Motor neuron (in vitro differentiated cells): ENCODE data around the gene UBE2E2. TPM values are rescaled to one million over a fixed set of nuclear protein-coding genes. Genes with fewer than 3 reads are reported as not detected.

Experiments
- ATAC-seq, 8 experiments: fragments of 200-7000 bp; cut with Tn5 transposase; replicated peaks in 6 of 8; 2 replicates each; pipeline ENCODE4 v1.8.0; 2021; ENCODE audit warnings: mild to moderate bottlenecking in 8 of 8, moderate library complexity in 8 of 8
- H3K27ac ChIP-seq, 2 donors: fragments of 250-450 bp; sonication (Bioruptor Pico); 2 replicates each; pipeline ENCODE4 v1.9.0; 2021; ENCODE audit warnings: antibody characterized with exemption in 2 of 2, mild to moderate bottlenecking in 2 of 2, moderate library complexity in 1 of 2
- H3K4me1 ChIP-seq, 2 donors: fragments of 250-450 bp; sonication (Bioruptor Pico); replicated peaks in 1 of 2; 2 replicates each; pipeline ENCODE4 v1.6.1; 2021; ENCODE audit warnings: antibody characterized with exemption in 2 of 2, mild to moderate bottlenecking in 2 of 2, moderate library complexity in 1 of 2
- H3K4me3 ChIP-seq, 5 donors: fragments of 250-450 bp; sonication (Bioruptor Pico); 2 replicates each; pipeline ENCODE4 v1.9.0; 2021; ENCODE audit warnings: antibody characterized with exemption in 5 of 5, mild to moderate bottlenecking in 5 of 5, moderate library complexity in 4 of 5
- WGBS, 10 experiments: fragments of 450-650 bp; shearing (Covaris generic); methylation state at CpG; one replicate each; pipeline ENCODE4 v1.0.0; 2022; 5-methylcytosine and 5-hydroxymethylcytosine counted together
- in situ Hi-C, 9 experiments: fragments of 400-800 bp; cut with MboI; loops; one replicate each; pipeline ENCODE4 v1.15.0; 2021; ENCODE audit warnings: low sequenced_read_pairs in 9 of 9, low pct_unique_long_range_greater_than_20kb in 2 of 9; ENCODE audit not compliant: unreplicated experiment in 9 of 9
- total RNA-seq, 8 experiments: library from RNA; unstranded; fragments of 300-600 nt; gene quantifications; 2 replicates each; pipeline versions ENCODE4 v1.2.3 to v1.2.4, GENCODE V29; 2022

Gene UBE2E2
- total RNA-seq, 8 experiments from 2014 or later, result 21.8 to 56.8 (median 46.5) TPM

GRCh38 chr3:23549148-23549910 is 346.2 kb downstream of the UBE2E2 start:
- H3K4me1 ChIP-seq, result no peaks in the 10 kb centered on the region
- 83 to 100% (median 95%) methylated on average over 1 to 7 of the region's 8 CpGs; no CpG with 5 or more reads in 1 of the 10 experiments for WGBS, 10 experiments
- ATAC-seq, result no peak

GRCh38 chr3:23550402-23550801 is 347.3 kb downstream of the UBE2E2 start:
- no peak for ATAC-seq
- H3K27ac ChIP-seq, result no peak overlapping the region
- 100% methylated on average over 1 of the region's 1 CpG; no CpG with 5 or more reads in 2 of the 10 experiments for WGBS, 10 experiments
- no peaks in the 10 kb centered on the region for H3K4me1 ChIP-seq
- H3K4me3 ChIP-seq, result no peak overlapping the region
- in situ Hi-C loops, result no loop called here

More at GRCh38 chr3:23549148-23549910, 346.2 kb downstream of the UBE2E2 start:
- in situ Hi-C loops, result no loop called here
- no peak overlapping the region for H3K4me3 ChIP-seq
- H3K27ac ChIP-seq, result no peak overlapping the region

- 43 to 100% (median 60%) methylated on average over 1 of the region's 1 CpG; no CpG with 5 or more reads in 3 of the 10 experiments for WGBS, 10 experiments
- no peak overlapping the region for H3K27ac ChIP-seq
- no peak overlapping the region for H3K4me3 ChIP-seq
- ATAC-seq, result no peak
- H3K4me1 ChIP-seq, result no peaks in the 10 kb centered on the region
- in situ Hi-C loops, result no loop called here
Measured at GRCh38 chr3:23552506-23552905, 349.4 kb downstream of the UBE2E2 start.

GRCh38 chr3:23553353-23553752 is 350.2 kb downstream of the UBE2E2 start:
- Histone ChIP-seq H3K4me3 (no peak overlapping the region), H3K4me1 (no peaks in the 10 kb centered on the region), H3K27ac (no peak overlapping the region)
- in situ Hi-C loops, result no loop called here
- no peak for ATAC-seq
- WGBS, 10 experiments, result 52 to 100% (median 96%) methylated on average over 1 to 3 of the region's 3 CpGs

- no peak for ATAC-seq
- Histone ChIP-seq H3K27ac (no peak overlapping the region), H3K4me3 (no peak overlapping the region), H3K4me1 (no peaks in the 10 kb centered on the region)
- in situ Hi-C loops, result no loop called here
- 50 to 100% (median 75%) methylated on average over 1 to 5 of the region's 5 CpGs for WGBS, 10 experiments
Measured at GRCh38 chr3:23565041-23565775, 362.1 kb downstream of the UBE2E2 start.

GRCh38 chr3:23566499-23566898 is 363.4 kb downstream of the UBE2E2 start:
- no peak for ATAC-seq
- 44 to 100% (median 80%) methylated on average over 1 to 2 of the region's 2 CpGs; no CpG with 5 or more reads in 3 of the 10 experiments for WGBS, 10 experiments
- in situ Hi-C loops, result no loop called here
- H3K4me3 ChIP-seq, result no peak overlapping the region
- no peaks in the 10 kb centered on the region for H3K4me1 ChIP-seq
- no peak overlapping the region for H3K27ac ChIP-seq

GRCh38 chr3:23567917-23568316 is 364.8 kb downstream of the UBE2E2 start:
- peak in 4 of 8 experiments; percentile 26 to 93 (median 66) for ATAC-seq
- in situ Hi-C loops, result no loop called here
- H3K4me1 ChIP-seq, result no peaks in the 10 kb centered on the region
- 0 to 80% (median 60%) methylated on average over 1 to 3 of the region's 3 CpGs; no CpG with 5 or more reads in 3 of the 10 experiments for WGBS, 10 experiments
- no peak overlapping the region for H3K27ac ChIP-seq
- no peak overlapping the region for H3K4me3 ChIP-seq

- in situ Hi-C loops, result no loop called here
- WGBS, 10 experiments, result 71 to 100% (median 96%) methylated on average over 1 to 3 of the region's 3 CpGs
- ATAC-seq, result no peak
- no peak overlapping the region for H3K4me3 ChIP-seq
- no peak overlapping the region for H3K27ac ChIP-seq
- no peaks in the 10 kb centered on the region for H3K4me1 ChIP-seq
Measured at GRCh38 chr3:23573827-23574226, 370.7 kb downstream of the UBE2E2 start.

GRCh38 chr3:23574822-23575315 is 371.7 kb downstream of the UBE2E2 start:
- WGBS, 10 experiments, result 60 to 100% (median 100%) methylated on average over 1 of the region's 1 CpG; no CpG with 5 or more reads in 3 of the 10 experiments
- no peak overlapping the region for H3K27ac ChIP-seq
- no peak overlapping the region for H3K4me3 ChIP-seq
- peak in 3 of 8 experiments; percentile 32 to 58 (median 32) for ATAC-seq
- in situ Hi-C loops, result no loop called here
- H3K4me1 ChIP-seq, result no peaks in the 10 kb centered on the region

GRCh38 chr3:23575697-23576096 is 372.6 kb downstream of the UBE2E2 start:
- 0 to 100% (median 89%) methylated on average over 2 to 3 of the region's 3 CpGs for WGBS, 10 experiments
- Histone ChIP-seq H3K4me1 (no peaks in the 10 kb centered on the region), H3K4me3 (no peak overlapping the region), H3K27ac (no peak overlapping the region)
- ATAC-seq, result peak in 3 of 8 experiments; percentile 84 to 94 (median 87)
- in situ Hi-C loops, result no loop called here

GRCh38 chr3:23576379-23576959 is 373.3 kb downstream of the UBE2E2 start:
- H3K4me1 ChIP-seq, result no peaks in the 10 kb centered on the region
- H3K27ac ChIP-seq, result no peak overlapping the region
- no peak for ATAC-seq
- in situ Hi-C loops, result no loop called here
- H3K4me3 ChIP-seq, result no peak overlapping the region
- WGBS, 10 experiments, result 20 to 92% (median 77%) methylated on average over 1 to 2 of the region's 2 CpGs; no CpG with 5 or more reads in 3 of the 10 experiments

- in situ Hi-C loops, result no loop called here
- no peak for ATAC-seq
- Histone ChIP-seq H3K27ac (no peak overlapping the region), H3K4me1 (no peaks in the 10 kb centered on the region), H3K4me3 (no peak overlapping the region)
- whole genome bisulfite sequencing, 10 experiments, result 67 to 100% (median 89%) methylated on average over 3 to 8 of the region's 8 CpGs
Measured at GRCh38 chr3:23580096-23580713, 377.1 kb downstream of the UBE2E2 start.
